Fibroblast of gingiva (primary cell): ENCODE results near the gene TGFBR1.
A peak's percentile ranks its signal among the peaks of the same experiment; 100 is the strongest.

Source experiments
- DNase-seq: peaks from one replicate; pipeline ENCODE4 v3.0.0-alpha.2; 2011; ENCODE audit warnings: low read depth

The TGFBR1 gene

DNA sequence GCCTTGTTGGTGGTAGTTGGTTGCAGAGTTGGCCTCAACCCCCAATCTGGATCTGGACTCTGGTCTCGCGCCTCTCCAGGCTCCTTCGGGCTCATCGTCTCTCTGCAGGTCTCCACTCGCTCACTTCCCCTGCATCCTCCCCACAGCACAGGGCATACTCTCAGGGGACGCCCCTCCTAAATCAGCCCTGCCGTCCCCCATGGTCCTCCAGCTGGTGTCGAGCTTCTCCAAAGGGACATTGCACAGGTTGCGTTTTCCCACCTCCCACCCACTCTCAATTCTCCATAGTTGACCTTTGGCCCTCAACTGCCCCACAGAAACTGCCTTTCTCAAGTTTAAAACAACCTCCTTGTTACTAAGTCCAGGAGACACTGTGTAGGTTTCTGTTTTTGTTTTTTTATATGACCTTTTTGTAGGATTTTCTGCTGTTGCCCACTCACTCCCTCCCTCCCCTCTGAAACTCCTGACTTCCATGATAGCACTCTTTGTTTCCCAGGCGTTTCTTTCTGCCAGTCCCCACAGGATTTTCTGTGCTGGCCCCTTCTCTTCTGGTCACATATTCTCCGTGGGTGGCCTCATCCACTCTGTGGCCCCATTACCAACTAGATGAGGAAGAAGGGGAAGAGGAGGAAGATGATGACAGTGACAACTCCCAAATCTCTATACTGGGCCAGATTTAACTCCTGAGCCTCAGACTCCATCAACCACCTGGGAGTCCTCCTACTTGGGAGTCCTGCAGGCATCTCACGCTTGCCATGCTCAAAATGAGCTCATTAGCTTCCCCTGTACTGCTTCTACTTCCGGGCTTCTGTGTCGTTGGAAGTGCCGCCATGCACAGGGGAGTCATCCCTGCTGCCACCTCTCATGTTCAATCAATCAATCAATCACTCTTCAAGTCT lies 66.6 kb downstream of the TGFBR1 start:
- DNase-seq: no peak

DNA sequence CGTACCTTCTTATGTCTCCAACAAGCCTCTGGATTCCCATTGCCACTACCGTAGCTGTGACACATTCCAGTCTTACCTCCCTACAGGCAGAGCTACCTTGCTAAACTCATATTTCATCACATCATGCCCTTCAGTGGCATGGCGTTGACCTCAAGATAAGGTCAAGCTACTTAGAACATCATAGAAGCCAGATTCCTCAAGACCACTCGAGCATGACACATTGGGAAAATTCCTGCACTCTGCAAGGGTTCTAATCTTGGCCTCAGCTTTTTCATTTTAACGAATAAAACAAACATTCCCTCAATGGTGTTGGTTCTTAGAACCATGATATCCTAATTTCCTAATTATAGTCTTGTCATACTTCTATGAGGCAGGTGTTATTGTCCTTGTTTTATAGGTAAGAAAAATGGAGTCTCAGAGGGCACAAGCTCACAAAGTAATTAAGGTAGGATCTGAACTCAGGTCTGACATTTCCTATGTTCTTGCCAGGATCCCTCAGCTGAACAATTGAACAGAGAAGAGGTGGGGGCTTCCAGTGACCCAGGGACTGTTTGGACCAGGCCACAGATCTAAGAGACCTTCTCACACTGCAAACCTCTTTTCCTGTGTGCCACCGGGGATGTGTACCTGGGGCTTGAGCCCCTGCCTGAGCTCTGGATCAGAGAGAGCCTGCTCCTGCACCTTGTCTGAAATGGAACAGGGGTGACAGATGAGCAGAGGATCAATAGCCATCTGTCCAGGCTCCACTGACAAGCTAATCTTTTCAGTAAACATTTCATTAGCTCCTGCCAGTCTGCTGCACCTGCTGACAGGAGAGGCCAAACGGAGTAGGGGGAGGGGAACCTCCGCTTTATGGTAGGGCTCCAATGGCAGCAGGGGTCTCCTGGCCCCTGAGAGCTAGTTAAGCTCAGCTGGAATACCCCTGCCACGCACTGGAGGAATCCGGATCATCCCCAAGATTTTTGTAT lies 67.5 kb downstream of the TGFBR1 start:
- DNase-seq: no peak

DNA sequence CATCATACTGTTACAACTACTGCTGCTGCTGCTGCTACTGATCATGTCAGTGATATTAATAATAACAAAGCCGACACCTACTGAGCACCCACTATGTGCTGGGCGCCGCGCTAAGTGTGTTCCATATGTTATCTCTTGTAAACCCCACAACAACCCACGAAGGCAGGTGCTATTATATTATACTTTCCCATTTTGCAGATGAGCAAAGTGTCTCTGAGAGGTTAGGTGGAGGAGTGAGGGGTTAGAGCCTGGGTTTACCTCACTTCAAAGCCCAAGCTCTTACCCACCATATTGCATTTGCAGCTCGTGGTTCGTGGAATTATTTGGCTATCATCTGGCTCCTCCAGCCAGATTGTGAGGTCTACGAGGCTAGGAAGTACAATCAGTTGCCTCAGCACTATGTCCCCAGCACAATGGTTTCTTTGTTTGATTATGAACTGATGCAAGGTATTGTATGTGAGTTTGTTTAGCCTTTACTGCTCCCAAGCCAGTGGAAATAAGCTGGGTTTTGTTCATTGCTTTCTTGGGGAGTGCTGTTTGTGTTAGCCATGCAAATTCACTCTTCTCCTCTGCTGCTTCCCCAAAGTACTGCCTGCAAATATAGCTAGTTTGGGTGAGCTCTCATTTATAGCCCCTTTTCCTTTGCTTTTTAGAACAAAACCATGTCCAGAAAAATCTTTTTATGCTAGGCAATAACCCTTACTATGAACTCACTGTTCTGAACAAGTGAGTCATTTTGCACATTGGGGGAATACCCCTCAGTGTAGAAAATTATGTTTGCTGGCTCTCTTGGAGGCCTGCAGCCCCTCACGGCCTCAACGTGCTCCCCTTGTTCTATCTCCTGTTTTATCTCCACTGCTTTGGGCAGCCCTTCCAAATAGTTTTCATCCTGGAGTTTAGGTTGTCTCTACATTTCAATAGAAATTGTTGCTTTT lies 68.9 kb downstream of the TGFBR1 start:
- DNase-seq: no peak

- no peak for DNase-seq
Measured at GRCh38 chr9:99176527-99177013, 71.7 kb downstream of the TGFBR1 start.

- no peak for DNase-seq
Measured at GRCh38 chr9:99177576-99178366, 72.9 kb downstream of the TGFBR1 start.

DNA sequence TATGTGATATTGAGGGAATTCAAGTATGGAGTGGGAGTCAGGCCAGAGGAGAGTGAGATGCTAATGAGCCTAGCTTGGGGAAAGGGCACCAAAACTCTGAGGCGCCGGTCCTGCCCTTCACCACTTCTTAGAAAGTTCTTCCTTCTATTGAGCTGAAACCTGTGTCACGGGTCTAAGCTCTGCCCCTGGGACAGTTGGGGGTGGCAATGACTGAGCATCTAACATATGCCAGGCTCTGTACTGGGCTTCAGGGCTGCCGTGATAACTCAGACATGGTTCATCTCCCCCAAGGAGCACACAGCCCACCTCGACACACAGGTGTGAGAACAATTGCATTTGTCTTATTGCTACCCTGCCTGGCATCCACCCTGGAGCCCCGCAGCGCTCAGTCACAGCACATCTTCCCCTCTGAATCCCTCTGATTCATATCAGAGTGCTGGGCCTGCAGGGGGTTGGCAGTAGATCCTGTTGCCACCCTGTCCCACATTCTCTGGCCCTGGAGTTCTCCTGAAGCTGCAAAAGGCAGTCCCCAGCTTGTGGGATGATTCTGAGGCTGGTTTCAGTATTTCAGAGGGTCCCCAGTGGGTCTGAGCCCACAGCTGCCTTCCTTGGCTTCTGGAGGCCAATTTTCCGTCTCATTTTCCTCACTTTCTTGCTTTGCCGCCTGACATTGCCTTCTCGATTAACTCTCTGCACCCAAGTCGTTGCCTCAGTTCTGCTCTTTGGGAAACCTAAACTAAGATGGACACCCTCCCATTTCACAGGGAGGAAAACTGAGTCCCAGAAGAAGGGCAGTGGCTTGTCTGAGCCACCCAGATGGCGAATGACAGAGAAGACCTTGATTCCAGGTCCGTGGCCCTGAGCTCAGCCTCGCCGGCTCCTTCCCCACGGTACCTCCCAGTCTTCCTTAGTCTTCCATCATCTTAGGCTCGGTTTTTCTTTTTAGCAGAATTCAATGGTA lies 74.3 kb downstream of the TGFBR1 start:
- DNase-seq: no peak

GRCh38 chr9:99180199-99180598 lies 75.3 kb downstream of the TGFBR1 start:
- DNase-seq: no peak

DNA sequence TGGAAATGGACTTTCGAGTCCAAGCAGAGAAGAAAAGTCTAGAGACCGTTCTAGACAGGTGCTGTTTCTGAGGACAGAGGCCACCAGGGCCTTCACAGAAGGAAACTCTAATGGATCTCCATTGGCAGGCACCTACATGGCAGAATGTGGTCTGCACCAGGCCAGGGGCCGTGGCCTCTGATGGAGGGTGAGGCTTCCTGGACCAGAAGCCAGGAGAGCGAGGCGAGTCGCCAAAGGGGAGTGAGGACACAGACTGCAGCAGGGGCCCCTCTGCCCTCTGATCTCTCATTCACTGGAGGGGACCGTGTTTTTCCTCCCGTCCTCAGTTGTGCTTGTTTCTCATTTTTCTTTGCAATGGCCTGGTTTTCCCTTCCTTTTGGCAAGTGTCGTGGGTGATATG lies 75.7 kb downstream of the TGFBR1 start:
- no peak for DNase-seq

DNA sequence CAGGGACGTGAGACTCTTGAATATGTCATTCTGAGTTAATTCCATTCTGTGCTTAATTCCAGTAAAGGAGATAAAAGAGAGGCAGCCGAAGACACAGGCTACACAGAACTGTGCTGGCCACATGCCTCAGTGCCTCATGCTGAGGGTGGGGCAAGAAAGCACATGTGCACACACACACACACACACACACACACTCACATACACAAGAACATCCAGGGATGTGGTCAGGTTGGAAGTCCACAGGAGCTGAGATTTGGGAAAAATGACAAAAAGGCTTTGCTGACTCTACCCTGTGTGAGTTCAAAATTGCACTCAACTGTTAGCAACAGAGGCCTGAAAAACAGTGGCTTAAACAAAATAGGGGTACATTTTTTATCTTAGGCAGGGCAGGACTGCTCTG lies 76.3 kb downstream of the TGFBR1 start:
- DNase-seq: no peak

GRCh38 chr9:99181621-99182020 lies 76.7 kb downstream of the TGFBR1 start:
- DNase-seq: no peak

DNA sequence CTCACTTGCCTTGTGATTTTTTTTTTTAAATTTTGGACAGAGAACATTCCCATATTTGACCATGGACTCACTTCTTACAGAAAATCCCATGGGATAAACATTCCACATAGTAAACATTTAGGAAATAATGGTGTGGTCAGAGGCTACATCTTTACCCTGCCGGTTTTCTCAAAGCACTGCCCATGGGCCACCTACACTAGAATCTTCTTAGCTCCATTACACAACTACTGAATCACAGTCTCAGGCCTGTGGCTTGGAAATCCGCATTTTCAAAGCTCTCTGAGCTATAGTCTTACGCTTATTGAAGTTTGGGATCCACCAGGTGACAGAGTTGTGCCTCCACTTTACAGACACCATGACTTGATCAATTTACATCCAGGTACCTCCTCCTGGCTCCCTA lies 77.4 kb downstream of the TGFBR1 start:
- no peak for DNase-seq

GRCh38 chr9:99183616-99184015 lies 78.7 kb downstream of the TGFBR1 start:
- DNase-seq: no peak

DNA sequence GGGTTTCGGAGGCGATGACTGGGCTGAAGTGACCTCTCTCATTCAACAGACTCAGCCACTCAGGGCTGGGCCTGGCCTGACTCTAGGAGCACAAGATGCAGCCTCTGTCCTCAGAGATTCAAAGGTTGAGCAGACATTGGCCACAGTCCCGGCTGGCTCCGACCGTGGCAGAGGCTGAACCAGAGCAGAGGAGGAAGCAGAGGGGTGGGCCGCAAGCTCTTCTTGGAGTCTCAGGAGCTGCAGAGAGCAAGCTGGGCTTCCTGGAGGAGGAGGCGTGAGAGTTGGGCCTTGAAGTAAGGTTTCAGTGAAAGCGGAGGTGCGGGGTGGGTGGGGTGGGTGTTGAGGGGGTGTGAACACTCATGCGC lies 79.2 kb downstream of the TGFBR1 start:
- no peak for DNase-seq

DNA sequence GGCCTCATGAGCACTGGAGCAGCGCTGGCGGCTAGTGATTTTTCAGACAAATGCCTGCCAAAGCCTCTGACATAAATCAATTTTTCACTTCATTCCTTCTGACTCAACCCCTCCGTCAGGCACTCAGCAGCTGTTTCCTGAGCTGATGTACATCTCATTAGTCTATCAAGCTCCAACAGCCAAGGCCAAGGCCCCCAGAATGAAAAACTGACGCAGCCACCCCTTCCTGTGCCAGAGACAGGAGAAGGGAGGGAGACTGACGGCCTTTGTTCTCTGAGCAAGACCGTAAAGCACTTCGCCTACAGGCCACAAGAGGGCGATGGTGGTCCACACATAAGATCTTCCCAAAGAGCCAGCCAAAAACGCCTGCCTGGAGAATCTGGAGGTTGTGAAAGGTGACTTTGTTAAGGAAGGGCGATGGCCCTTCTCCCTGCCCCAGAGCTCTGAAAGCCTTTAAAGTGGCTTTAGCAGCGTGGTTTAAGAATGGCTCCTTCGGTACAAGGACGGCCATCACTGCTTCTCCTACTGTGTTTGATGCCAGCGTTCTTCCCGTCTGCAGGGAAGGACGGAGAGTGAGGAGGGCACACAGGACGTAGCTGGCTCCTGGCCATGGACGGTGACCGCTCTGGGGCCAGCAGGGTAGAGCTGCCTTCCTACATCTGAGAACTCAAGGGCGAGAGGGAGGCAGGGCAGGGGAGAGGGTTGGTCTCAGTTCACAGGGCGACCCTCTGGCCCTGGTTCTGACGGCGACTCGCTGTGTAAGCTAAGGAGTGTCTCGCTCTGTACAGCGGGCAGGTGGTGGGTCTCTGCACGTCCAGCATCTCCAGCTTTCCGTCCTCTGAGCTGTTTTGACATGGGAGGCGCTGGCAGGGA lies 79.8 kb downstream of the TGFBR1 start:
- peak; percentile 74 for DNase-seq

- DNase-seq: no peak
Measured at GRCh38 chr9:99185348-99185632, 80.4 kb downstream of the TGFBR1 start.

DNA sequence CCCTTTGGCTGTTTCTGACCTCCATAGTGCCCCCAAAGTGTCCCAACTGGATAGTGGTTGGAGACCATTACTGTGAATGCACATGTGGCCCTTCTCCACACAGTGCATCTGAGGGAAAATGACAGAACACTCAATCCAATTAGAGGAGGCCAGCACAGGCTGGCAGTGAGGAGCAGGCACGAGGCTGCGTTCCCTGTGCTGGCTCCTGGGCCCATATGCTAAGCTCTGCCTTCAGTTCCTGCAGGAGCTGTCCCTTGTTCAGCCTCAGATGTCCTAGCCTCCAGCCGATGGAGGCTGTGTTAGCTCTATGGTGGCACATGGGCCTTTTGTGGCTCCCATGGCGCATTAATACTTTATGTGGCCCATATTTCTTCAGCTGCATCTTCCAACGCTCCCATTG lies 81.0 kb downstream of the TGFBR1 start:
- no peak for DNase-seq

DNA sequence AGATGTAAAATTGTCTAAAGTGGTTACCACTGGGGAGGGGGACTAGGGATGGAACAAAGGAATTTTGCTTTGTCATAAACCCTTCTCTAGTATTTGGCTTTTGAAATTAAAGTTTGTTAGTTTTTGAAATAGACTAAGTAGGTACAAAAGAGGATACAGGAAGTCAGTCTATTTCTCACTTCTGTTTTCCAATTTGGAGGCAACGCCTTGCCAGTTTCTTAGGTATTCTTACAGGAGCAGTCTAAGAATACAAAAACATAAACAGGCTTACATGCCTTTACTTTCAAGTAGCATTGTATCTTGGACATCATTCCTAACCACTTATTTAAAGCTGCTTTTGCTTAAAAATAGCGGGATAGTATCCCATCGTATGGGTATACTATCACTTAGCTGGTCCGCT lies 82.4 kb downstream of the TGFBR1 start:
- no peak for DNase-seq

GRCh38 chr9:99189186-99189585 lies 84.3 kb downstream of the TGFBR1 start:
- no peak for DNase-seq
